Smooth muscle cell (in vitro differentiated cells): ENCODE data around the gene PRR29. TPM values are rescaled to one million over a fixed set of nuclear protein-coding genes. Genes with fewer than 3 reads are reported as not detected.

Source experiments
- DNase-seq: peaks from one replicate; lab custom pipeline; 2025; ENCODE audit not compliant: unreplicated experiment; lab: John Stamatoyannopoulos, UW
- H2AFZ ChIP-seq: fragments of 200-600 bp; sonication (generic); 2 replicates; pipeline ENCODE4 v1.6.0; 2016; ENCODE audit warnings: antibody characterized with exemption, low read depth, mild to moderate bottlenecking
- H3F3A ChIP-seq: fragments of 200-600 bp; sonication (generic); 2 replicates; pipeline ENCODE4 v1.6.0; 2017; ENCODE audit warnings: antibody characterized with exemption, low read depth
- H3K27ac ChIP-seq: fragments of 200-600 bp; sonication (generic); 2 replicates; pipeline ENCODE4 v1.5.1; 2016; ENCODE audit warnings: low read depth, mild to moderate bottlenecking
- H3K27me3 ChIP-seq: fragments of 200-600 bp; sonication (generic); 2 replicates; pipeline ENCODE4 v1.6.1; 2016; ENCODE audit warnings: low read depth, mild to moderate bottlenecking
- H3K36me3 ChIP-seq: fragments of 200-600 bp; sonication (generic); 2 replicates; pipeline ENCODE4 v1.5.1; 2016; ENCODE audit warnings: low read depth
- H3K4me1 ChIP-seq: fragments of 200-600 bp; sonication (generic); 2 replicates; pipeline ENCODE4 v1.5.1; 2016; ENCODE audit warnings: low read depth
- H3K4me2 ChIP-seq: fragments of 200-600 bp; sonication (generic); 2 replicates; pipeline ENCODE4 v1.6.0; 2016; ENCODE audit warnings: mild to moderate bottlenecking
- H3K4me3 ChIP-seq: fragments of 200-600 bp; sonication (generic); 2 replicates; pipeline ENCODE4 v1.5.1; 2016; ENCODE audit warnings: mild to moderate bottlenecking
- H3K79me2 ChIP-seq: fragments of 200-600 bp; sonication (generic); 2 replicates; pipeline ENCODE4 v1.6.0; 2016; ENCODE audit warnings: low read depth, mild to moderate bottlenecking
- H3K9ac ChIP-seq: fragments of 200-600 bp; sonication (generic); 2 replicates; pipeline ENCODE4 v1.6.0; 2016; ENCODE audit warnings: low read depth
- H3K9me3 ChIP-seq: fragments of 200-600 bp; sonication (generic); replicated peaks from 2 replicates; pipeline ENCODE4 v1.5.1; 2016; ENCODE audit warnings: low read depth
- H4K20me1 ChIP-seq: fragments of 200-600 bp; sonication (generic); 2 replicates; pipeline ENCODE4 v1.6.0; 2016; ENCODE audit warnings: low read depth
- CTCF ChIP-seq: fragments of 200-600 bp; sonication (generic); IDR thresholded peaks from 2 replicates; pipeline ENCODE4 v1.5.1; 2017; ENCODE audit warnings: borderline replicate concordance, mild to moderate bottlenecking, antibody characterized with exemption; ENCODE audit not compliant: insufficient read depth, poor library complexity, severe bottlenecking
- WGBS: methylation state at CpG from one replicate; pipeline ENCODE4 v1.1.7; 2016; ENCODE audit warnings: low lambda C conversion rate; 5-methylcytosine and 5-hydroxymethylcytosine counted together
- polyA plus RNA-seq: library from polyadenylated mRNA; unstranded; fragments of >200 nt; fragmentation: Nextera tagmentation; extraction: Ambion mirVana; gene quantifications from 2 replicates; pipeline ENCODE4 v1.2.1, GENCODE V29; 2016
- total RNA-seq: library from RNA; depleted of rRNA; stranded (reverse); fragments of >200 nt; gene quantifications from 2 replicates; pipeline ENCODE4 v1.2.3, GENCODE V29; 2014

PRR29 gene
- total and polyA plus RNA-seq, 2 experiments from 2014 or later = 0.58 TPM; not detected in 1

DNA sequence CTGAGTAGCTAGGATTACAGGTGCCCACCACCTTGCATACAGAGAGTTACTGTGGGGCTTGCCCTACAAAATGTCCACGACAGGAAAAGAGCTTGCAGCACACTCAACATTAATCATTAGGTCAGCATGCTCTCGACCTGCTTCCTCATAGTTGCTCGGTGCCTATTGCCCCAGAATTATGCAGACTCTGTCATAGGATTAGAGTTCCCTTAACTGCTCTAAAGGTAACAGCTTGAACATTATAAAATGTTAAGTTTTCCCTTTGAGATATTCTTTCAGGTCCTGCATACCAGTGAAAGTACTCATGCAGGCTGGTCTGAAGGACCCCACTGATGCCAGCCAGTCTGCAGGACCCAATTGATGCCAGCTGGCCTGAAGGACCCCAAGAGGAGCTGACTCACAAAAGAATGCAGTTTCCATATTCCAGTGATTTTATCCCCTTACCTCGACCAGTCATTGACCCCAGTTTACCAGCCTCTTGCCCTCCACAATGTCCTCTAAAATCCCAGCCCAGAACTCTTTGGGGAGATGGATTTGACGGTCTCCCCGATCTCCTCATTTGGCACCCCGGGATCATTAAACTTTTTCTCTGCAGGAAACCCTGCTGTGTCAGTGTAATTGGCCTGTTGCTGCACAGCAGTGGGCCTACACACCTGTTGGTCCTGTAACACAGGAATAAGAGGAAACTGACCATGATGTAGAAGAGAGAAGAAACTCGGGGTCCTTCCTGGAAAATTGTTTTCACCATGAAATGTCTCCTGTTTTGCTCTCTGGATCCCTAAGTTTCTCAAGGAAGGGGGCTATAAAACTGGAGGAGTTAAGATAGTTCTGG is 11.6 kb downstream of the PRR29 start:
- no peak overlapping the region for H3K4me3 ChIP-seq
- no peak for DNase-seq
- H3K9me3 ChIP-seq = no peaks in the 10 kb centered on the region
- no peak overlapping the region for H3K27ac ChIP-seq
- no peaks in the 10 kb centered on the region for H4K20me1 ChIP-seq
- WGBS = 59% methylated on average over 8 of the region's 8 CpGs
- peaks cover 8% of the 10 kb centered on the region for H3K4me1 ChIP-seq
- H2AFZ ChIP-seq = no peak overlapping the region
- no peak for TF ChIP-seq CTCF
- peaks cover 10% of the 10 kb centered on the region for H3K27me3 ChIP-seq
- no peak overlapping the region for H3K4me2 ChIP-seq
- H3K9ac ChIP-seq = no peak overlapping the region
- no peaks in the 10 kb centered on the region for H3F3A ChIP-seq
- H3K79me2 ChIP-seq = no peaks in the 10 kb centered on the region
- H3K36me3 ChIP-seq = no peaks in the 10 kb centered on the region

DNA sequence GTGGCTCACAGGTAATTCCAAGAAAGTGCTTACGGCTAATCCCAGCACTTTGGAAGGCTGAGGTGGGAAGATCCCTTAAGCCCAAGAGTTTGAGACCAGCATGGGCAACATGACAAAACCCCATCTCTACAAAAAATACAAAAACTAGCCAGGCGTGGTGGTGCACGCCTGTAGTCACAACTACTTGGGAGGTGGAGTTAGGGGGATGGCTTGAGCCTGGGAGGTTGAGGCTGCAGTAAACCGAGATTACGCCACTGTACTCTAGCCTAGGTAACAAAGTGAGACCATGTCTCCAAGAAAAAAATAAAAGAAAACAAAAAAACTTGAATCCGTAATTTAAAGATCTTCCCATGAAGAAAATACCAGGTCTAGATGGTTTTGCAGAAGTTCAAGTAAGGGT is 17.3 kb downstream of the PRR29 start:
- Histone ChIP-seq H3K9ac (no peak overlapping the region), H3K4me1 (peaks cover 3% of the 10 kb centered on the region), H3K9me3 (no peaks in the 10 kb centered on the region), H3K27ac (no peak overlapping the region), H3K27me3 (peaks cover 10% of the 10 kb centered on the region), H3F3A (no peaks in the 10 kb centered on the region), H3K4me3 (no peak overlapping the region), H2AFZ (no peak overlapping the region), H3K79me2 (no peaks in the 10 kb centered on the region), H3K36me3 (no peaks in the 10 kb centered on the region), H3K4me2 (no peak overlapping the region), H4K20me1 (no peaks in the 10 kb centered on the region)
- WGBS = 93% methylated on average over 6 of the region's 6 CpGs
- DNase-seq = no peak
- TF ChIP-seq CTCF = no peak

- no peaks in the 10 kb centered on the region for H3K79me2 ChIP-seq
- DNase-seq = no peak
- H3K4me3 ChIP-seq = no peak overlapping the region
- H3K9me3 ChIP-seq = no peaks in the 10 kb centered on the region
- peaks cover 10% of the 10 kb centered on the region for H3K27me3 ChIP-seq
- H4K20me1 ChIP-seq = no peaks in the 10 kb centered on the region
- no peaks in the 10 kb centered on the region for H3K36me3 ChIP-seq
- H2AFZ ChIP-seq = no peak overlapping the region
- H3K27ac ChIP-seq = no peak overlapping the region
- no peaks in the 10 kb centered on the region for H3F3A ChIP-seq
- no peak for TF ChIP-seq CTCF
- 55% methylated on average over 5 of the region's 5 CpGs for WGBS
- H3K9ac ChIP-seq = no peak overlapping the region
- H3K4me1 ChIP-seq = no peaks in the 10 kb centered on the region
- no peak overlapping the region for H3K4me2 ChIP-seq
These were observed 18.2 kb downstream of the PRR29 start for GRCh38 chr17:64016231-64016784.
